HG03103 (cell line): ENCODE measurements around the gene CPSF6.
"Not testable (repeated sequence)": the region's sequence is repeated elsewhere in the genome, so short reads cannot be mapped to it uniquely, and the experiment has no call there.

Source experiments
- ATAC-seq: cut with Tn5 transposase; IDR thresholded peaks from one replicate; pipeline ENCODE4 v1.9.1; 2021; ENCODE audit warnings: low read depth; ENCODE audit not compliant: unreplicated experiment

The CPSF6 gene

GRCh38 chr12:69317233-69317632, 77.9 kb downstream of the CPSF6 start:
- not testable (repeated sequence) for ATAC-seq

DNA sequence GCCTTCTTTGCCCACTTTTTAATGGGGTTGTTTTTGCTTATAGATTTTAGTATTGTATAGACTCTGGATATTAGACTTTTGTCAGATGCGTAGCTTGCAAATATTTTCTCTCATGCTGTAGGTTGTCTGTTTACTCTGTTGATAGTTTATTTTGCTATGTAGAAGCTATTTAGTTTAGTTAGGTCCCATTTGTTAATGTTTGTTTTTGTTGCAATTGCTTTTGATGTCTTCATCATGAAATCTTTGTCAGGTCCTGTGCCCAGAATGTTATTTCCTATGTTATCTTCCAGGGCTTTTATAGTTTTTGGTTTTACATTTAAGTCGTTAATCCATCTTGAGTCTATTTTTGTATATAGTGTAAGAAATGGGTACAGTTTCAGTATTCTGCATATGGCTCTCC, 78.9 kb downstream of the CPSF6 start:
- no peak for ATAC-seq

DNA sequence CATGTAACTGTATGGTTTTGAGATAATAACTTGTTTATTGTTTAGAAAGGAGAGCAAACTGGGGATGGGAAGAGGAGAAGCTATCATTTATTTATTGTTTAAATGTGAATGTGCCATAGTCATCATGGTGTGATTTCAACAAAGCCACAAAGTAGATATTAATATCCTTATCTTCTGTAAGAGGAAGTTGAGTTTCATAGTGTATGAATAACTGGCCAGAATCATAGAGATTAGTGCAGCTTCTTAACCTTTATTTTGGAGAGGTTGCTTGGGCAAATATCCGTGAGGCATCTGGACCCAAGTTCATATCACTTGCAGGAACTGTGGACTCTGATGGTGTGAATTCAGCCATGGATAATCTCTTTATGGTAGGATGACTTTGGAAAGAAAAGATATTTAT, 82.0 kb downstream of the CPSF6 start:
- ATAC-seq = no peak
